Fibroblast of lung (primary cell): Measurements from ENCODE around the gene TCL1B. TPM values are rescaled to one million over a fixed set of nuclear protein-coding genes. Genes with fewer than 3 reads are reported as not detected.

Experiments used
- DNase-seq, 2 donors: peaks; one replicate each; pipeline versions ENCODE4 v3.0.0 to v3.0.0-alpha.2; 2010; ENCODE audit warnings: low read depth in 2 of 2
- H2AFZ ChIP-seq: 2 replicates; pipeline ENCODE4 v1.5.1; 2012; ENCODE audit warnings: low read length, control low read depth, inconsistent platforms
- H3K27ac ChIP-seq: 2 replicates; pipeline ENCODE4 v1.5.1; 2011; ENCODE audit warnings: low read length, control low read depth; ENCODE audit not compliant: insufficient read depth
- H3K27me3 ChIP-seq: 2 replicates; pipeline ENCODE4 v1.5.1; 2011; ENCODE audit warnings: mild to moderate bottlenecking, low read length; ENCODE audit not compliant: control insufficient read depth, insufficient read depth
- H3K36me3 ChIP-seq: 2 replicates; pipeline ENCODE4 v1.5.1; 2011; ENCODE audit warnings: low read length; ENCODE audit not compliant: control insufficient read depth, insufficient read depth
- H3K4me1 ChIP-seq: 2 replicates; pipeline ENCODE4 v1.5.1; 2011; ENCODE audit warnings: low read length; ENCODE audit not compliant: control insufficient read depth, insufficient read depth; ENCODE audit errors: extremely low read depth
- H3K4me2 ChIP-seq: 2 replicates; pipeline ENCODE4 v1.5.1; 2011; ENCODE audit warnings: low read length, control low read depth; ENCODE audit not compliant: insufficient read depth; ENCODE audit errors: extremely low read depth
- H3K4me3 ChIP-seq, 4 experiments: fragments of 200-600 bp in 1 of 4; sonication (generic) in 1 of 4; replicated peaks in 1 of 4; 2 replicates each; pipeline ENCODE4 v1.5.1; 2011 to 2016; ENCODE audit warnings: low read length in 4 of 4, low read depth in 3 of 4, mild to moderate bottlenecking in 3 of 4, control low read depth in 2 of 4, inconsistent platforms in 1 of 4, mixed read lengths in 1 of 4; ENCODE audit not compliant: insufficient read depth in 1 of 4; ENCODE audit errors: control extremely low read depth in 1 of 4
- H3K79me2 ChIP-seq: 2 replicates; pipeline ENCODE4 v1.5.1; 2012; ENCODE audit warnings: mild to moderate bottlenecking, low read length, inconsistent platforms; ENCODE audit not compliant: control insufficient read depth, insufficient read depth
- H3K9ac ChIP-seq: 2 replicates; pipeline ENCODE4 v1.5.1; 2011; ENCODE audit warnings: mild to moderate bottlenecking, low read length, control low read depth; ENCODE audit not compliant: insufficient read depth
- H3K9me3 ChIP-seq: 2 replicates; pipeline ENCODE4 v1.5.1; 2012; ENCODE audit warnings: low read depth, low read length; ENCODE audit not compliant: control insufficient read depth, insufficient read depth
- H4K20me1 ChIP-seq: 2 replicates; pipeline ENCODE4 v1.5.1; 2011; ENCODE audit warnings: low read length; ENCODE audit not compliant: control insufficient read depth, insufficient read depth; ENCODE audit errors: extremely low read depth
- CTCF ChIP-seq, 2 donors: IDR thresholded peaks in 1 of 2; conservative IDR thresholded peaks in 1 of 2; 1 replicate in 1 of 2; 2 replicates in 1 of 2; pipeline ENCODE4 v1.5.1; 2011 to 2012; ENCODE audit warnings: low read length in 2 of 2, control low read depth in 1 of 2, inconsistent platforms in 1 of 2, low read depth in 1 of 2, mild to moderate bottlenecking in 1 of 2
- EZH2 ChIP-seq: IDR thresholded peaks from 2 replicates; pipeline ENCODE4 v1.5.1; 2012; ENCODE audit warnings: low read length, control low read depth, mild to moderate bottlenecking; ENCODE audit errors: missing control alignments
- polyA plus RNA-seq, 2 donors: library from polyadenylated mRNA; depleted of rRNA in 1 of 2; stranded (reverse) in 1 of 2; unstranded in 1 of 2; fragments of >200 nt; gene quantifications; 2 replicates each; pipeline ENCODE4 v1.2.1, GENCODE V29; 2011 to 2012; ENCODE audit warnings: missing spikeins in 1 of 2
- total RNA-seq: library from RNA; depleted of rRNA; stranded (reverse); fragments of >200 nt; gene quantifications from 2 replicates; pipeline ENCODE4 v1.2.1, GENCODE V29; 2014

TCL1B gene
- total and polyA plus RNA-seq, 2 donors (not counting 1 experiment from before 2014, with no cell fraction given): not detected

GRCh38 chr14:95651821-95652583 is 34.2 kb upstream of the TCL1B start:
- no peak overlapping the region for H3K9ac ChIP-seq
- no peaks in the 10 kb centered on the region for H3K9me3 ChIP-seq
- no peaks in the 10 kb centered on the region for H3K27me3 ChIP-seq
- no peak for TF ChIP-seq EZH2
- no peak for TF ChIP-seq CTCF (conservative IDR thresholded peaks at IDR 0.05 in 1 of 2, IDR thresholded peaks at IDR 0.05 in 1 of 2; ENCODE audit: low read depth in 1 of 2, low read length in 2 of 2)
- no peaks in the 10 kb centered on the region for H3K79me2 ChIP-seq
- DNase-seq: no peak
- no peak overlapping the region for H3K4me2 ChIP-seq
- no peak overlapping the region for H3K4me3 ChIP-seq
- no peaks in the 10 kb centered on the region for H4K20me1 ChIP-seq
- no peaks in the 10 kb centered on the region for H3K36me3 ChIP-seq
- H3K4me1 ChIP-seq: no peaks in the 10 kb centered on the region
- no peak overlapping the region for H2AFZ ChIP-seq
- H3K27ac ChIP-seq: no peak overlapping the region

GRCh38 chr14:95652690-95653089 is 33.5 kb upstream of the TCL1B start:
- H3K4me3 ChIP-seq: no peak overlapping the region
- TF ChIP-seq CTCF (conservative IDR thresholded peaks at IDR 0.05 in 1 of 2, IDR thresholded peaks at IDR 0.05 in 1 of 2; ENCODE audit: low read depth in 1 of 2, low read length in 2 of 2) (no peak), EZH2 (no peak)
- no peaks in the 10 kb centered on the region for H3K27me3 ChIP-seq
- DNase-seq: no peak
- H3K4me1 ChIP-seq: no peaks in the 10 kb centered on the region
- H3K27ac ChIP-seq: no peak overlapping the region
- no peak overlapping the region for H3K4me2 ChIP-seq
- no peak overlapping the region for H3K9ac ChIP-seq
- no peak overlapping the region for H2AFZ ChIP-seq
- no peaks in the 10 kb centered on the region for H4K20me1 ChIP-seq
- H3K36me3 ChIP-seq: no peaks in the 10 kb centered on the region
- no peaks in the 10 kb centered on the region for H3K79me2 ChIP-seq
- H3K9me3 ChIP-seq: no peaks in the 10 kb centered on the region

- Histone ChIP-seq H3K4me3 (no peak overlapping the region), H3K79me2 (no peaks in the 10 kb centered on the region), H3K36me3 (no peaks in the 10 kb centered on the region), H3K4me2 (no peak overlapping the region), H3K4me1 (no peaks in the 10 kb centered on the region), H3K27me3 (no peaks in the 10 kb centered on the region), H3K9me3 (no peaks in the 10 kb centered on the region), H4K20me1 (no peaks in the 10 kb centered on the region), H3K9ac (no peak overlapping the region), H2AFZ (no peak overlapping the region), H3K27ac (no peak overlapping the region)
- TF ChIP-seq CTCF (conservative IDR thresholded peaks at IDR 0.05 in 1 of 2, IDR thresholded peaks at IDR 0.05 in 1 of 2; ENCODE audit: low read depth in 1 of 2, low read length in 2 of 2) (no peak), EZH2 (no peak)
- DNase-seq: no peak
Measured at GRCh38 chr14:95655461-95655860, 30.8 kb upstream of the TCL1B start.
